Astrocyte (in vitro differentiated cells and primary cell): ENCODE results near the gene GFPT2. TPM values are rescaled to one million over a fixed set of nuclear protein-coding genes. Genes with fewer than 3 reads are reported as not detected.

ENCODE experiments used
- DNase-seq: peaks from one replicate; pipeline ENCODE4 v3.0.0-alpha.2; 2010; ENCODE audit warnings: low read depth
- FAIRE-seq: peaks from 2 replicates; lab custom pipeline; 2011; peaks lifted over from hg19 to GRCh38; lab: Jason Lieb, UNC
- H2AFZ ChIP-seq: 2 replicates; pipeline ENCODE4 v1.6.0; 2012; ENCODE audit warnings: low read depth, low read length, inconsistent platforms
- H3K27ac ChIP-seq: 2 replicates; pipeline ENCODE4 v1.5.1; 2011; ENCODE audit warnings: low read depth, low read length, inconsistent platforms
- H3K27me3 ChIP-seq: 2 replicates; pipeline ENCODE4 v1.6.0; 2011; ENCODE audit warnings: low read length, inconsistent platforms; ENCODE audit not compliant: insufficient read depth
- H3K36me3 ChIP-seq: 2 replicates; pipeline ENCODE4 v1.5.1; 2011; ENCODE audit warnings: low read length, inconsistent platforms; ENCODE audit not compliant: insufficient read depth
- H3K4me1 ChIP-seq: 2 replicates; pipeline ENCODE4 v1.5.1; 2011; ENCODE audit warnings: low read length, inconsistent platforms; ENCODE audit not compliant: insufficient read depth
- H3K4me2 ChIP-seq: 2 replicates; pipeline ENCODE4 v1.6.0; 2012; ENCODE audit warnings: low read length, inconsistent platforms
- H3K4me3 ChIP-seq: 2 replicates; pipeline ENCODE4 v1.5.1; 2011; ENCODE audit warnings: low read depth, mild to moderate bottlenecking, low read length, inconsistent platforms; ENCODE audit not compliant: insufficient read depth
- H3K79me2 ChIP-seq: 2 replicates; pipeline ENCODE4 v1.6.0; 2012; ENCODE audit warnings: mild to moderate bottlenecking, low read length, inconsistent platforms; ENCODE audit not compliant: insufficient read depth
- H3K9ac ChIP-seq: 2 replicates; pipeline ENCODE4 v1.6.0; 2012; ENCODE audit warnings: mild to moderate bottlenecking, low read length, inconsistent platforms
- H3K9me3 ChIP-seq: 2 replicates; pipeline ENCODE4 v1.5.1; 2012; ENCODE audit warnings: low read depth, mild to moderate bottlenecking, low read length, inconsistent platforms; ENCODE audit not compliant: insufficient read depth
- H4K20me1 ChIP-seq: 2 replicates; pipeline ENCODE4 v1.6.0; 2012; ENCODE audit warnings: low read length, inconsistent platforms; ENCODE audit not compliant: insufficient read depth
- H3K27ac Mint-ChIP-seq: one replicate; pipeline ENCODE4 v1.8.0; 2021; ENCODE audit warnings: mild to moderate bottlenecking, mixed read lengths; ENCODE audit not compliant: unreplicated experiment
- H3K27me3 Mint-ChIP-seq: one replicate; pipeline ENCODE4 v1.8.0; 2021; ENCODE audit warnings: low read depth, mixed read lengths; ENCODE audit not compliant: unreplicated experiment
- H3K36me3 Mint-ChIP-seq: one replicate; pipeline ENCODE4 v1.8.0; 2021; ENCODE audit warnings: low read depth, mixed read lengths; ENCODE audit not compliant: unreplicated experiment
- H3K4me1 Mint-ChIP-seq: one replicate; pipeline ENCODE4 v1.8.0; 2021; ENCODE audit warnings: low read depth, mixed read lengths; ENCODE audit not compliant: unreplicated experiment
- H3K4me3 Mint-ChIP-seq: one replicate; pipeline ENCODE4 v1.8.0; 2021; ENCODE audit warnings: mild to moderate bottlenecking, moderate library complexity, mixed read lengths; ENCODE audit not compliant: unreplicated experiment
- H3K9me3 Mint-ChIP-seq: one replicate; pipeline ENCODE4 v1.8.0; 2021; ENCODE audit warnings: mild to moderate bottlenecking, mixed read lengths; ENCODE audit not compliant: unreplicated experiment
- CTCF ChIP-seq: IDR thresholded peaks from 2 replicates; pipeline ENCODE4 v1.5.1; 2011; ENCODE audit warnings: low read depth, mild to moderate bottlenecking, inconsistent platforms, low read length, moderate library complexity; ENCODE audit not compliant: insufficient read depth
- EZH2 ChIP-seq: IDR thresholded peaks from 2 replicates; pipeline ENCODE4 v1.6.1; 2012; ENCODE audit warnings: mild to moderate bottlenecking, low read length, inconsistent platforms; ENCODE audit not compliant: insufficient read depth
- total RNA-seq: library from RNA; stranded (reverse); gene quantifications from 2 replicates; pipeline ENCODE4 v1.2.1, GENCODE V29; 2021

The GFPT2 gene
- total RNA-seq, 1 donor from 2014 or later: 14.6 TPM

DNA sequence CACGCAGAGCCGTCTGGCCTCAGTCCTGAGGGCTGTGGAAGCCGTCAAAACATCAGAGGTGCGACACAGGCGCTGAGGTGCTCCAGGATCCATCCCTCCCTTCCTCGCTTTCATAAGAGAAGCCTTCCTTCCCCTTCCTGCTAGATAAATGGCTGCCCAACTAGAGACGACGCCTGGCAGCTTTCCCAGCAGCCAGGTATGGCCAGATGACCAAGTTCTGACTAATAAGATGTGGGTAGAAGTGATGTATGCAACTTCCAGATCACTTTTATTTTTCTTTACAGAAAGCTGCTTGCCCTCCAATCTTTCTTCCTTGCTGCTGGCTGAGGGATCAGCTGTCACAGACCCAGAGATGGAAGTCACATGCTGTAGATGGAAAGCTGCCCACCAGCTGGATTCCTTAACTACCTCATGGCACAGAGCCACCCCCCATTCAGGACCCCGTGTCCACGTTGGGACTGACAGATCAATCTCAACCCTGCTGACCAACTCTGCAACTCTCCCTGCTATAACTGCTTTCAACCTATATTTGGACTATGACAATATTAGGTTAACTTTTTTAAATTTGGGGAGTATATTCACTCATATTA lies 70.0 kb downstream of the GFPT2 start:
- Histone ChIP-seq H3K27me3 (no peaks in the 10 kb centered on the region), H3K36me3 (no peaks in the 10 kb centered on the region), H3K4me3 (no peak overlapping the region), H2AFZ (no peak overlapping the region), H3K9ac (no peak overlapping the region), H3K9me3 (peaks cover 2% of the 10 kb centered on the region), H3K27ac (no peak overlapping the region), H3K4me1 (peaks cover 5% of the 10 kb centered on the region), H4K20me1 (peaks cover 33% of the 10 kb centered on the region), H3K4me2 (peak overlapping the region; percentile 39), H3K79me2 (peaks cover 60% of the 10 kb centered on the region)
- no peak overlapping the region for H3K4me3 Mint-ChIP-seq
- H3K9me3 Mint-ChIP-seq: peaks cover 12% of the 10 kb centered on the region
- DNase-seq (peak; percentile 51), FAIRE-seq (no peak)
- H3K27me3 Mint-ChIP-seq: no peaks in the 10 kb centered on the region
- TF ChIP-seq EZH2: no peak
- no peak for TF ChIP-seq CTCF
- peaks cover 36% of the 10 kb centered on the region for H3K36me3 Mint-ChIP-seq
- peaks cover 4% of the 10 kb centered on the region for H3K4me1 Mint-ChIP-seq
- H3K27ac Mint-ChIP-seq: no peak overlapping the region

DNA sequence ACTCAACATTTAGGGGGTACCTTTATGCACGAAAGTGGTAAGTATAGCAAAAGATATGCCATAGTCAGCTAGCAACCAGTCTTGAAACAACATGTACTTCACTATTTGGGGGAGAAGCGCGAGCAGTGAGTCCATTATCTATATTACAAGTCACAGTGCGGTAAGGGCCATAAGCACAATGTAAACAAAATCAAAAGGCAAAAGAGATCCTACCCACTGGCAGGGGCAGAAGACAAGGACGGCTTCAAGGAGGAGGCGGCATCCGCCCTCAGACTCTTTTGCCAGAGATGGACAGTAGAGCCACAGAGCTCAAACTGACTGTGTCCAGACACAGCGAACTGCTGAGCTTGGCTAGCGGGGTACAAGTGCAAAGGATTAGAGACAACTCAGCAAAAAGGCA lies 70.9 kb downstream of the GFPT2 start:
- Mint-ChIP-seq H3K4me1 (peaks cover 4% of the 10 kb centered on the region), H3K27me3 (no peaks in the 10 kb centered on the region), H3K36me3 (peaks cover 42% of the 10 kb centered on the region), H3K4me3 (no peak overlapping the region), H3K9me3 (peaks cover 15% of the 10 kb centered on the region), H3K27ac (no peak overlapping the region)
- DNase-seq: no peak
- Histone ChIP-seq H3K27ac (no peak overlapping the region), H4K20me1 (peaks cover 25% of the 10 kb centered on the region), H2AFZ (no peak overlapping the region), H3K4me1 (peaks cover 5% of the 10 kb centered on the region), H3K4me2 (no peak overlapping the region), H3K27me3 (no peaks in the 10 kb centered on the region), H3K79me2 (peaks cover 52% of the 10 kb centered on the region), H3K36me3 (no peaks in the 10 kb centered on the region), H3K4me3 (no peak overlapping the region), H3K9me3 (peaks cover 2% of the 10 kb centered on the region), H3K9ac (no peak overlapping the region)
- TF ChIP-seq EZH2 (no peak), CTCF (no peak)
- no peak for FAIRE-seq

DNA sequence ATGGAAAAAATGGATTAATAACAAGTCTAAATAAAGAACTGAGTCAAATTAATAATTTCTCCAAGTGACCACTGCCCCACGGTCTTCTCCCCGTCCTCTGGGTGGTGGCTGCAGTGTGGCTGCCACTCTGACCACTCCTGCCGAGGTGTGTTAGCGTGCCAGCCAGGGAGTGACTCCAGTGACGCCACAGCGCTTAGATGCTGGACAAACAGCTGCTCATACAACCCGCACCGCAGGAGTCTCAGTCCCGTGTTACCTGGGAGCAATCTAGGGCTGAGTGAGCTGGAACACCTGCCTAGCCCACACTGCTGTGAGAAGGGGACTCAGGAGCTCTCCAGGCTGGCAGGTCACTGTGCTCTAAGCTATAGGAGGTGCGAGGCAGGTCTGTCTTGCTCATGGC lies 71.4 kb downstream of the GFPT2 start:
- H3K4me3 ChIP-seq: no peak overlapping the region
- Mint-ChIP-seq H3K9me3 (peaks cover 21% of the 10 kb centered on the region), H3K27me3 (no peaks in the 10 kb centered on the region), H3K4me1 (peaks cover 4% of the 10 kb centered on the region), H3K36me3 (peaks cover 46% of the 10 kb centered on the region), H3K4me3 (no peak overlapping the region), H3K27ac (no peak overlapping the region)
- no peak for TF ChIP-seq CTCF
- TF ChIP-seq EZH2: no peak
- H4K20me1 ChIP-seq: peaks cover 24% of the 10 kb centered on the region
- H3K79me2 ChIP-seq: peaks cover 46% of the 10 kb centered on the region
- no peak overlapping the region for H3K9ac ChIP-seq
- FAIRE-seq: no peak
- no peaks in the 10 kb centered on the region for H3K27me3 ChIP-seq
- no peak overlapping the region for H3K27ac ChIP-seq
- no peak overlapping the region for H2AFZ ChIP-seq
- peaks cover 4% of the 10 kb centered on the region for H3K36me3 ChIP-seq
- peaks cover 5% of the 10 kb centered on the region for H3K4me1 ChIP-seq
- no peak overlapping the region for H3K4me2 ChIP-seq
- peaks cover 6% of the 10 kb centered on the region for H3K9me3 ChIP-seq
- DNase-seq: no peak
